HepG2 (cell line): Measurements from ENCODE around the gene RGS6. TPM values are rescaled to one million over a fixed set of nuclear protein-coding genes. Genes with fewer than 3 reads are reported as not detected.

Source experiments
- ATAC-seq: fragments of 200-7000 bp; cut with Tn5 transposase; 3 replicates; pipeline ENCODE4 v1.9.1; 2020; ENCODE audit warnings: mild to moderate bottlenecking, moderate library complexity
- BruUV-seq: library from RNA; stranded (reverse); fragments of 400-500 nt; replicated peaks from 2 replicates; lab custom pipeline; 2021; lab: Mats Ljungman, UMichigan
- CTCF ChIA-PET: fragments of 300-600 bp; formaldehyde crosslinking; extraction: SDS; loops from one replicate; lab custom pipeline; 2021; ENCODE audit warnings: low total read pairs, inconsistent platforms, low intra/inter-chr PET ratio; lab: Yijun Ruan, JAX
- POLR2A ChIA-PET: fragments of 350-600 bp; sonication (Branson Sonifier 250); formaldehyde crosslinking; loops from one replicate; lab custom pipeline; 2020; ENCODE audit warnings: antibody characterized with exemption, inconsistent platforms; lab: Yijun Ruan, JAX
- DNase-seq: peaks from one replicate; pipeline ENCODE4 v3.0.0-alpha.2; 2015; ENCODE audit warnings: low spot score
- FAIRE-seq: peaks from 3 replicates; lab custom pipeline; 2011; peaks lifted over from hg19 to GRCh38; lab: Jason Lieb, UNC
- H2AFZ ChIP-seq: one replicate; pipeline ENCODE4 v1.6.1; 2011; ENCODE audit warnings: low read length, inconsistent platforms
- H3K27ac ChIP-seq: fragments of 300-600 bp; 3 replicates; pipeline ENCODE4 v1.8.0; 2011; ENCODE audit warnings: mixed run types, mild to moderate bottlenecking, mixed read lengths, low read length, inconsistent platforms; ENCODE audit not compliant: insufficient read depth; ENCODE audit errors: extremely low read length
- H3K27me3 ChIP-seq, 2 experiments: fragments of 200-600 bp in 1 of 2; 2 replicates in 1 of 2; 3 replicates in 1 of 2; pipeline versions ENCODE4 v1.6.0 to v1.8.0; 2011; ENCODE audit warnings: low read length in 2 of 2, mild to moderate bottlenecking in 2 of 2, moderate library complexity in 2 of 2, inconsistent platforms in 1 of 2; ENCODE audit not compliant: insufficient read depth in 2 of 2, control insufficient read depth in 1 of 2
- H3K36me3 ChIP-seq, 2 experiments: fragments of 200-600 bp in 1 of 2; replicated peaks in 1 of 2; 2 replicates in 1 of 2; 3 replicates in 1 of 2; pipeline versions ENCODE4 v1.5.1 to v1.8.0; 2011; ENCODE audit warnings: low read length in 2 of 2, inconsistent platforms in 1 of 2; ENCODE audit not compliant: insufficient read depth in 2 of 2, control insufficient read depth in 1 of 2
- H3K4me1 ChIP-seq: 2 replicates; pipeline ENCODE4 v1.5.1; 2012; ENCODE audit warnings: low read length, inconsistent platforms; ENCODE audit not compliant: insufficient read depth
- H3K4me2 ChIP-seq: 2 replicates; pipeline ENCODE4 v1.6.0; 2011; ENCODE audit warnings: low read depth, low read length, inconsistent platforms
- H3K4me3 ChIP-seq, 3 experiments: fragments of 200-600 bp in 1 of 3; sonication (generic), shearing (Covaris generic) in 1 of 3; replicated peaks in 1 of 3; 2 replicates each; pipeline ENCODE4 v1.5.1; 2011 to 2016; ENCODE audit warnings: low read length in 3 of 3, inconsistent platforms in 2 of 3, low read depth in 2 of 3, mild to moderate bottlenecking in 2 of 3, control low read depth in 1 of 3, mixed read lengths in 1 of 3; ENCODE audit not compliant: insufficient read depth in 1 of 3
- H3K79me2 ChIP-seq: one replicate; pipeline ENCODE4 v1.6.1; 2011; ENCODE audit warnings: low read length, inconsistent platforms; ENCODE audit not compliant: insufficient read depth
- H3K9ac ChIP-seq: 2 replicates; pipeline ENCODE4 v1.6.0; 2011; ENCODE audit warnings: mild to moderate bottlenecking, low read depth, low read length, inconsistent platforms; ENCODE audit not compliant: insufficient read depth
- H3K9me3 ChIP-seq: 2 replicates; pipeline ENCODE4 v1.5.1; 2012; ENCODE audit warnings: mild to moderate bottlenecking, low read length
- H4K20me1 ChIP-seq: 2 replicates; pipeline ENCODE4 v1.6.0; 2011; ENCODE audit warnings: inconsistent platforms, mild to moderate bottlenecking, low read length, moderate library complexity; ENCODE audit not compliant: insufficient read depth
- MAFF ChIP-seq: IDR thresholded peaks from 2 replicates; pipeline ENCODE4 v1.6.1; 2011; ENCODE audit warnings: low read depth, low read length, improper control_type of control experiment
- MAFK ChIP-seq, 2 experiments: IDR thresholded peaks in 1 of 2; conservative IDR thresholded peaks in 1 of 2; 2 replicates each; pipeline ENCODE4 v1.6.1; 2011; ENCODE audit warnings: improper control_type of control experiment in 2 of 2, low read length in 2 of 2
- MED1 ChIP-seq: sonication (generic); formaldehyde crosslinking; IDR thresholded peaks from 2 replicates; pipeline ENCODE4 v1.4.0; 2020; ENCODE audit warnings: missing genetic modification reagents
- NPAS2 ChIP-seq: sonication (generic); formaldehyde crosslinking; IDR thresholded peaks from 2 replicates; pipeline ENCODE4 v1.8.0; 2022; ENCODE audit warnings: mild to moderate bottlenecking, missing genetic modification reagents, borderline replicate concordance
- PHF5A ChIP-seq: IDR thresholded peaks from one replicate; pipeline ENCODE4 v1.6.1; 2018; ENCODE audit warnings: low read depth, missing genetic modification reagents; ENCODE audit not compliant: unreplicated experiment
- SMYD3 ChIP-seq: sonication (generic); formaldehyde crosslinking; IDR thresholded peaks from 2 replicates; pipeline ENCODE4 v1.8.1; 2023; ENCODE audit warnings: mild to moderate bottlenecking, missing genetic modification reagents
- THAP9 ChIP-seq: sonication (generic); formaldehyde crosslinking; IDR thresholded peaks from 2 replicates; pipeline ENCODE4; 2020; ENCODE audit warnings: missing genetic modification reagents, mild to moderate bottlenecking, borderline replicate concordance
- ZMYM2 ChIP-seq: sonication (generic); formaldehyde crosslinking; IDR thresholded peaks from 2 replicates; pipeline ENCODE4 v1.8.0; 2022; ENCODE audit warnings: mild to moderate bottlenecking, missing genetic modification reagents
- ZNF761 ChIP-seq: sonication (generic); formaldehyde crosslinking; conservative IDR thresholded peaks from 2 replicates; pipeline ENCODE4 v1.4.0; 2020; ENCODE audit warnings: mild to moderate bottlenecking, missing genetic modification reagents
- ZNF891 ChIP-seq: sonication (generic); formaldehyde crosslinking; IDR thresholded peaks from 2 replicates; pipeline ENCODE4 v1.5.0; 2020; ENCODE audit warnings: mild to moderate bottlenecking, missing genetic modification reagents
- WGBS: methylation state at CpG from one replicate; pipeline ENCODE4 v1.1.6; 2017; ENCODE audit warnings: low lambda C conversion rate; 5-methylcytosine and 5-hydroxymethylcytosine counted together
- in situ Hi-C: cut with HindIII; loops from 2 replicates; pipeline ENCODE4 v1.10.0; 2017; ENCODE audit warnings: low pct_unique_long_range_greater_than_20kb; ENCODE audit not compliant: extremely low pct_ligation_motif_present
- intact Hi-C: fragments of 100-400 bp; cut with micrococcal nuclease; formaldehyde crosslinking; loops from one replicate; pipeline ENCODE4 v1.10.0; 2022; ENCODE audit not compliant: unreplicated experiment
- polyA plus RNA-seq, 8 experiments: library from polyadenylated mRNA; depleted of rRNA in 3 of 8; stranded (reverse) in 7 of 8; unstranded in 1 of 8; fragments of >200 nt; fragmentation: Illumina TruSeq in 4 of 8; extraction: Trizol in 4 of 8; gene quantifications; 2 replicates each; pipeline versions ENCODE4 v1.2.1 to v1.2.3, GENCODE V29; 2011 to 2016; ENCODE audit warnings: low read depth in 4 of 8, missing spikeins in 1 of 8, mixed read lengths in 1 of 8; ENCODE audit not compliant: insufficient read depth in 1 of 8
- total RNA-seq, 5 experiments: library from RNA; depleted of rRNA; stranded (reverse); fragments of >200 nt; fragmentation: Illumina TruSeq; extraction: Trizol; gene quantifications; 2 replicates each; pipeline ENCODE4 v1.2.3, GENCODE V29; 2016; ENCODE audit warnings: low read depth in 1 of 5

Gene RGS6
- total and polyA plus RNA-seq, 2 of the 13 experiments (the other 11 are each of a cell fraction or from before 2014, with no cell fraction given): not detected

- no peak for DNase-seq
- Histone ChIP-seq H3K36me3 (no peaks in the 10 kb centered on the region), H3K27me3 (no peaks in the 10 kb centered on the region; a peak in 1 of 5 replicates), H3K27ac (no peak overlapping the region), H3K9me3 (no peaks in the 10 kb centered on the region), H3K79me2 (no peaks in the 10 kb centered on the region), H4K20me1 (no peaks in the 10 kb centered on the region), H2AFZ (no peak overlapping the region), H3K4me2 (no peak overlapping the region), H3K4me1 (no peaks in the 10 kb centered on the region), H3K9ac (no peak overlapping the region), H3K4me3 (no peak overlapping the region)
- POLR2A ChIA-PET: no interaction called here
- ATAC-seq: no peak
- no peak for FAIRE-seq
- CTCF ChIA-PET: no interaction called here
- TF ChIP-seq MED1 (no peak), SMYD3 (no peak)
- no TSS peak for BruUV-seq
- in situ Hi-C loops (no loop called here), intact Hi-C loops (no loop called here)
Measured at GRCh38 chr14:72524295-72524629, 592.0 kb downstream of the RGS6 start.

- Histone ChIP-seq H3K9me3 (no peaks in the 10 kb centered on the region), H3K4me2 (no peak overlapping the region), H4K20me1 (no peaks in the 10 kb centered on the region), H3K79me2 (no peaks in the 10 kb centered on the region), H3K4me1 (no peaks in the 10 kb centered on the region), H3K9ac (no peak overlapping the region), H3K36me3 (no peaks in the 10 kb centered on the region), H3K4me3 (no peak overlapping the region), H3K27me3 (no peaks in the 10 kb centered on the region; a peak in 2 of 5 replicates), H3K27ac (no peak overlapping the region), H2AFZ (no peak overlapping the region)
- in situ Hi-C loops (no loop called here), intact Hi-C loops (no loop called here)
- TF ChIP-seq MAFK (conservative IDR thresholded peaks at IDR 0.05 in 1 of 2, IDR thresholded peaks at IDR 0.05 in 1 of 2; ENCODE audit: low read length in 2 of 2) (peak; percentile 93 to 97), ZNF761 (CRISPR knock-in tag) (no peak), ZMYM2 (no peak), ZNF891 (CRISPR knock-in tag) (no peak), MAFF (peak; percentile 95), THAP9 (CRISPR knock-in tag) (no peak), PHF5A (CRISPR knock-in tag) (no peak), NPAS2 (CRISPR knock-in tag) (no peak)
- CTCF ChIA-PET: no interaction called here
- no peak for DNase-seq
- no TSS peak for BruUV-seq
- ATAC-seq: no peak
- no peak for FAIRE-seq
- POLR2A ChIA-PET: no interaction called here
- WGBS: 44% methylated on average over 11 of the region's 11 CpGs
Measured at GRCh38 chr14:72525087-72525915, 593.1 kb downstream of the RGS6 start.
